MM.1S (cell line): ENCODE results near the gene ATP2B1.

Experiments
- EZH2 ChIP-seq: fragments of 300-600 bp; sonication (generic); optimal IDR thresholded peaks from 2 replicates; pipeline ENCODE3; 2017; ENCODE audit warnings: low read depth, mild to moderate bottlenecking, antibody characterized with exemption, low read length, mixed read lengths
- EZH2phosphoT487 ChIP-seq: fragments of 300-600 bp; sonication (generic); IDR thresholded peaks from 2 replicates; pipeline ENCODE4 v1.6.1; 2018; ENCODE audit warnings: antibody characterized with exemption, low read length
- TF ChIP-seq, protein P1 (sequence below): fragments of 300-600 bp; sonication (generic); IDR thresholded peaks from 2 replicates; pipeline ENCODE4 v1.5.1; 2016; ENCODE audit warnings: antibody characterized with exemption, low read length, mixed read lengths

- TF ChIP-seq, protein P1, sequence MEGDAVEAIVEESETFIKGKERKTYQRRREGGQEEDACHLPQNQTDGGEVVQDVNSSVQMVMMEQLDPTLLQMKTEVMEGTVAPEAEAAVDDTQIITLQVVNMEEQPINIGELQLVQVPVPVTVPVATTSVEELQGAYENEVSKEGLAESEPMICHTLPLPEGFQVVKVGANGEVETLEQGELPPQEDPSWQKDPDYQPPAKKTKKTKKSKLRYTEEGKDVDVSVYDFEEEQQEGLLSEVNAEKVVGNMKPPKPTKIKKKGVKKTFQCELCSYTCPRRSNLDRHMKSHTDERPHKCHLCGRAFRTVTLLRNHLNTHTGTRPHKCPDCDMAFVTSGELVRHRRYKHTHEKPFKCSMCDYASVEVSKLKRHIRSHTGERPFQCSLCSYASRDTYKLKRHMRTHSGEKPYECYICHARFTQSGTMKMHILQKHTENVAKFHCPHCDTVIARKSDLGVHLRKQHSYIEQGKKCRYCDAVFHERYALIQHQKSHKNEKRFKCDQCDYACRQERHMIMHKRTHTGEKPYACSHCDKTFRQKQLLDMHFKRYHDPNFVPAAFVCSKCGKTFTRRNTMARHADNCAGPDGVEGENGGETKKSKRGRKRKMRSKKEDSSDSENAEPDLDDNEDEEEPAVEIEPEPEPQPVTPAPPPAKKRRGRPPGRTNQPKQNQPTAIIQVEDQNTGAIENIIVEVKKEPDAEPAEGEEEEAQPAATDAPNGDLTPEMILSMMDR: no peak
- TF ChIP-seq EZH2 (no peak), EZH2phosphoT487 (no peak)
Measured at GRCh38 chr12:89603678-89604077, 105.0 kb downstream of the ATP2B1 start.
